ENCODE results near the gene CACNA1B.

GRCh38 chr9:137853392-137853995 is 24.1 kb upstream of the CACNA1B start:
- TF ChIP-seq CTCF (IDR thresholded peaks at IDR 0.05) (no peak), POLR2A (IDR thresholded peaks at IDR 0.05) (no peak)

Measured in testis (tissue), 2 donors.